NCI-H1417 treated with DMSO at 0.1 percent for 48 hours (cell line): ENCODE data around the gene MRGPRG.

Experiments
- DNase-seq: peaks from one replicate; lab custom pipeline; 2025; lab: John Stamatoyannopoulos, UW

The MRGPRG gene

GRCh38 chr11:3195251-3196160, 23.1 kb downstream of the MRGPRG start:
- no peak for DNase-seq

GRCh38 chr11:3194016-3194816, 24.4 kb downstream of the MRGPRG start:
- DNase-seq, result no peak

DNA sequence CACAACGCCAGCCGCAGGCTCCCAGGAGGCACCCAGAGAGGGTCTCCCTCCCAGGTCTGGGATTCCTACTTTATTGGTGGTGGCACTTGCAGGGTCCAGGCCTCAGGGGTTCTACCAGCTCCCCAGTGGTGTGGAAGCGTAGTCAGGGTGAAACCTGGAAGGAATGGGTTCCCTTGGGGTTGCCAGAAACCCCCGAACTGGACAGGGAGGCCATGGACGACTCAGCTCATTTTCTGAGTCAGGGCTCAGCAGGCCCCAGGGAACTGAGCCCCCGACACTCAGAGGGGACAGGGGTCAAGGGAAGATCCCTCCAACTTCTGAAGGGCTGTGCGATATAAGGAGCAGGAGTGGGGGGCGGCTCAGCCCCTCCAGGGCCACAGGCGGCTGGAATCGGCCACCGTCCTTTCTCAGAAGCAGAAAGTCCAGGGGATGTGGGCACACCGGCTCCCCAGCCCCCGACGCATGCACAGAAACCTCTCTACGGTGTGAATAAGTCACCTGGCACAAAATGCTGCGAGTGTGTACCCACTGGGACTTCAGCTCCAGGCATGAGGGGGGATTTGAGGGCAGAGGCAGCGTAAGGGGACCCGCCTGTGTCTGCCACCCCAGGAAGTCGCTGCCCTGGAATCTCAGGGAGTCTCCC, 25.1 kb downstream of the MRGPRG start:
- no peak for DNase-seq

DNA sequence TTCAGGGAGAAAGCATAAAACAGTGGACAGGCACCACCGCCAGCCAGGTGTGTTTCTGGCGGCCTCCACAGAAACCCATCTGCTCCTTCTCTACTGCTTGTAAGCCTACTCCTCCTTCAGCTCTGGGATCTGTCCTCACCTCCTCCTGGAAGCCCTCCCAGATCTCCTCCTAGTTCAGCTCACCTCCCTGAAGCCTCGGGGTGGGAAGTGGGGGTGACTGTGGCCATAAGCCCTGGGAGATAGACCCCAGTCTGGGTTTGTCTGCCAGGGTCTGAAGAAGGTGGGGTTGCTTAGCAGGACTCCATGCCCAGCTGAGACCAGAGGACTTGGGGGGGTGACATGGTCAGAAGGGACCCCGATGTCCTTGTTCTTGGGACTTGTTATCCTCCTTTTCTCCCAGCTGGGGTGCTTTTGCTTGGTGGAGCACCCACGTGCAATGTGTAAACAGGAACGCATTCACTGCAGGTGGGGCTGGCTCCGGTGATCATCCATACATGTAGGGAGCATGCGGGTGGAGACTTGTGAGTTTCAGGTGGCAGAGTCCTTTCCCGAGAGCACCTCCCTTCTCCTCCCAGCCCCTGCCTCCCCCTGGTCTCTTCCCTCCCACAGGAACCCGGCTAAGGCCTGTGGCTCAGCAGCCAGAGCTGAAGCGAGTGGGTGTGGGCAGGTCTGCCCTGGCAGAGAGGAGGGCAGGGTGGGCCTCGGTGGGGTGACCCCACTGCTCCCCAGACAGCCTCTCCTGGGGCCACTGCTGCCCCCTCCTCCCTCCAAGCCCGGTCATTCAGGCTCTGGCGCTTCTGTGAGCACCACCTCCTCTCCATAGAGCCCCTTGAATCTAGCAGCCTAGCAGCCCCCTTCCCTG, 25.9 kb downstream of the MRGPRG start:
- no peak for DNase-seq

DNA sequence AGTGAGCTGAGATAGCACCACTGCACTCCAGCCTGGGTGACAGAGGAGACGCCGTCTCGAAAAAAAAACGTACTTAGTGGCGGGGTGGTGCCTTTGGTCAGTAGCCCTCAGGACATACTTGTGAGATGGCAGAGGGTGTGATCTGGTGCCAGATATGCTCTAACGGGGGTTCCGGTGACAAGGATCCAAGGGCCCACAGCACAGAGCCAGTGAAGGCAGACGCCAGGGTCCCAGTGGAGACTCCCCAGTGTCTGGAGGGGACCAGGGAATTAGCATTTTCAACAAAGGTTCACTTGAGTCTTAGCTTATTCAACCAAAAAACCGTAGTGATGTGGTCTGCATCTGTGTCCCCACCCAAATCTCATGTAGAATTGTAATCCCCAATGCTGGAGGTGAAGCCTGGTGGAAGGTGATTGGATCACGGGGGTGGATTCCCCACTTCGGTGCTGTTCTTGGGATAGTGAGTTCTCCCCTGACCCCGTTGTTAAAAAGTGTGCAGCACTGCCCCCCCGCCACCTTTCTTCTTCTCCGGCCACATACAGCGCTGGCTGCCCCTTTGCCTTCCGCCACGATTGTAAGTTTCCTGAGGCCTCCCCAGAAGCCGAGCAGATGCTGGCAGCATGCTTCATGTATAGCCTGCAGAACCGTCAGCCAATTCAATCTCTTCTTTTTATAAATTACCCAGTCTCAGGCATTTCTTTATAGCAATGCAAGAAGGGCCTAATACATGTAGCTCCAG, 26.9 kb downstream of the MRGPRG start:
- DNase-seq, result no peak

GRCh38 chr11:3190600-3190999, 28.0 kb downstream of the MRGPRG start:
- no peak for DNase-seq

GRCh38 chr11:3189886-3190583, 28.6 kb downstream of the MRGPRG start:
- DNase-seq, result no peak

- DNase-seq, result no peak
Observed at GRCh38 chr11:3189196-3189843, 29.3 kb downstream of the MRGPRG start.

GRCh38 chr11:3188496-3189195, 30.0 kb downstream of the MRGPRG start:
- no peak for DNase-seq

- no peak for DNase-seq
Observed at GRCh38 chr11:3186166-3186953, 32.3 kb downstream of the MRGPRG start.

DNA sequence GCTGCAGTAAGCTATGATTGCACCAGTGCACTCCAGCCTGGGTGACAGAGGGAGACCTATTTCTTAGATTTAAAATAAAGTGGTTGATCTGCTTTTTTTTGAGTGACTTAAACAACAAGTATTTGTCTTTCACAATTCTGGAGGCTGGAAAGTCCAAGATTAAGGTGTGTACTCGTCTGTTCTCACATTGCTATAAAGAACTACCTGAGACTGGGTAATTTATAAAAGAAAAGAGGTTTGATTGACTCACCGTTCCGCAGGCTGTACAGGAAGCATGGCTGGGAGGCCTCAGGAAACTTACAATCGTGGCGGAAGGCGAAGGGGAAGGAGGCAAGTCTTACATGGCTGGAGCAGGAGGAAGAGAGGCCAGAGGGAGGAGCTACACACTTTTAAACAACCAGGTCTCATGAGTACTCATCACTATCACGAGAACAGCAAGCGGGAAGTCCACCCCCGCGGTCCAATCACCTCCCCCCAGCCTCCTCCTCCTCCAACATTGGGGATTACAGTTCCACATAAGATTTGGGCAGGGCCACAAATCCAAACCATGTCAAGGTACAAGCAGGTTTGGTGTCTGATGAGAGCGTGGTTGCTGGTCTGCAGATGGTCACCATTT, 33.8 kb downstream of the MRGPRG start:
- DNase-seq, result no peak

GRCh38 chr11:3183523-3183922, 35.1 kb downstream of the MRGPRG start:
- no peak for DNase-seq

- DNase-seq, result no peak
Observed at GRCh38 chr11:3182462-3182852, 36.2 kb downstream of the MRGPRG start.

GRCh38 chr11:3181725-3182461, 36.7 kb downstream of the MRGPRG start:
- DNase-seq, result no peak

DNA sequence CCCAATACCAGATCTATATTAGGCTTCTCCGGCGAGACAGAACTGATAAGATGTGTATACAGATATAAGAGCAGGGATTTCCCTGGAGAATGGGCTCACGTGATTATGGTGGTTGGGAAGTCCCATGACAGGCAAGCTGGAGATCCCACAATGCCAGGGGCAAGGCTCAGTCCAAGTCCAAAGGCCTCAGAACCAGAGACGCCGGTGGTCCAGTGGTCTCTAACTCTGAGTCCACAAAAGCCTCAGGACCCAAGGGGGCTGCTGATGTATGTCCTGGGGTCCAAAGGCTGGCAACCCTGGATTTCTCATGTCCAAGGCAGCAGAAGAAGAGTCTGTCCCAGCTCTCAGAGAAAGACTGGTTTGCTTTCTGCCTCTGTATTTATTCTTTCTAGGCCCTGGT, 37.7 kb downstream of the MRGPRG start:
- no peak for DNase-seq

GRCh38 chr11:3178349-3178748, 40.3 kb downstream of the MRGPRG start:
- no peak for DNase-seq

DNA sequence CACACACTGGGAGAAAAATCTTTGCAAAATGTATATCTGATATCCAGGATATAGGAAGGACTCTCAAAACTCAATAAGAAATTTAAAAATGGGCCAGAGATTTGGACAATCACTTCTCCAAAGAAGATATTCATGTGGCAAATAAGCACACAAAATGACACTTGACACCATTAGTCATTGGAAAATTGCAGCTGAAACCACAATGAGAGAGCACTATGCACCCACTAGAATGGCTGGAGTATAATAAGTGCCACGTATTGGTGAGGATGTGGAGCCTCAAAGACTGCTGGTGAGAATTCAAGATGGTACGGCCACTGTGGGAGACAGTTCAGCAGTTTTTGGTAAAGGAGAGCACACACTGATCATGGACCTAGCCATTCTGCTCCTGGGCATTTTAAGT, 40.7 kb downstream of the MRGPRG start:
- DNase-seq, result no peak
